ENCODE results near the gene TGM2. TPM values are rescaled to one million over a fixed set of nuclear protein-coding genes. Genes with fewer than 3 reads are reported as not detected.

Gene TGM2
- total RNA-seq, 1 experiment from 2014 or later: 108 TPM

GRCh38 chr20:38199501-38200390 lies 34.7 kb upstream of the TGM2 start:
- DNase-seq (ENCODE audit: low read depth): no peak

GRCh38 chr20:38198238-38198861 lies 33.3 kb upstream of the TGM2 start:
- peak; percentile 75 for DNase-seq (ENCODE audit: low read depth)

GRCh38 chr20:38197619-38198018 lies 32.5 kb upstream of the TGM2 start:
- DNase-seq (ENCODE audit: low read depth): no peak

GRCh38 chr20:38197217-38197616 lies 32.1 kb upstream of the TGM2 start:
- DNase-seq (ENCODE audit: low read depth): peak; percentile 44

GRCh38 chr20:38196592-38196991 lies 31.5 kb upstream of the TGM2 start:
- peak; percentile 94 for DNase-seq (ENCODE audit: low read depth)

GRCh38 chr20:38196076-38196475 lies 31.0 kb upstream of the TGM2 start:
- no peak for DNase-seq (ENCODE audit: low read depth)

- DNase-seq (ENCODE audit: low read depth): peak; percentile 59
Measured at GRCh38 chr20:38195521-38195920, 30.5 kb upstream of the TGM2 start.

- DNase-seq (ENCODE audit: low read depth): no peak
Measured at GRCh38 chr20:38194971-38195504, 30.0 kb upstream of the TGM2 start.

GRCh38 chr20:38193586-38194105 lies 28.6 kb upstream of the TGM2 start:
- DNase-seq (ENCODE audit: low read depth): no peak

GRCh38 chr20:38192323-38192885 lies 27.3 kb upstream of the TGM2 start:
- no peak for DNase-seq (ENCODE audit: low read depth)

GRCh38 chr20:38191654-38192053 lies 26.6 kb upstream of the TGM2 start:
- DNase-seq (ENCODE audit: low read depth): no peak

GRCh38 chr20:38190936-38191371 lies 25.9 kb upstream of the TGM2 start:
- no peak for DNase-seq (ENCODE audit: low read depth)

- DNase-seq (ENCODE audit: low read depth): no peak
Measured at GRCh38 chr20:38190166-38190565, 25.1 kb upstream of the TGM2 start.

GRCh38 chr20:38187517-38187916 lies 22.4 kb upstream of the TGM2 start:
- DNase-seq (ENCODE audit: low read depth): peak; percentile 51

GRCh38 chr20:38186788-38187221 lies 21.7 kb upstream of the TGM2 start:
- peak; percentile 98 for DNase-seq (ENCODE audit: low read depth)

- peak; percentile 93 for DNase-seq (ENCODE audit: low read depth)
Measured at GRCh38 chr20:38184101-38184500, 19.0 kb upstream of the TGM2 start.

GRCh38 chr20:38181971-38182370 lies 16.9 kb upstream of the TGM2 start:
- peak; percentile 63 for DNase-seq (ENCODE audit: low read depth)

- peak; percentile 99 for DNase-seq (ENCODE audit: low read depth)
Measured at GRCh38 chr20:38181207-38181801, 16.2 kb upstream of the TGM2 start.

- peak; percentile 100 for DNase-seq (ENCODE audit: low read depth)
Measured at GRCh38 chr20:38180781-38181180, 15.7 kb upstream of the TGM2 start.

GRCh38 chr20:38179846-38180245 lies 14.8 kb upstream of the TGM2 start:
- no peak for DNase-seq (ENCODE audit: low read depth)

GRCh38 chr20:38178581-38178980 lies 13.5 kb upstream of the TGM2 start:
- DNase-seq (ENCODE audit: low read depth): no peak

- DNase-seq (ENCODE audit: low read depth): no peak
Measured at GRCh38 chr20:38178065-38178491, 13.0 kb upstream of the TGM2 start.

Measured in M059J (cell line).